ENCODE results near the gene APBB3. TPM values are rescaled to one million over a fixed set of nuclear protein-coding genes. Genes with fewer than 3 reads are reported as not detected.

Gene APBB3
- total and polyA plus RNA-seq, 11 donors: 3.6 to 23.1 (median 11.4) TPM

DNA sequence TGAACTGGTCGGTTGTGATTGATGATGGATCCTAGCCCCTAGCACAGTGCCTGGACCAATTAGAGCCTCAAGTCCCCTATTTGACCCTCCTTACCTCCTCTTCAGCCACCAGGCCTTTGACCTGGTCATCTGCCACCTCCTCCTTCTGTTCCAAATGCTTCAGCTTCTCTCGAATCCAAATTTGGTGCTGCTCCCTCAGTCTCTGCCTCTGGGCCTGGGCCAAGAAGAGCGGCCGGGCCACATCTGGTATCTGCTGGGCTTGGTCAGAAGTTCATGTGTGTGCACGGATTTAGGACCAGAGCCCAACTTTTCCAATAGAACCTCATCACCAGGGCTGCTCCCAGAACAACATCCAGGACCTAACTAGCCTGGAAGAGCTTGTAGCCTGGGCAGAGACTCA, 6.7 kb upstream of the APBB3 start:
- no peak for TF ChIP-seq POLR2A (IDR thresholded peaks at IDR 0.05)
- no peak for TF ChIP-seq CTCF (IDR thresholded peaks at IDR 0.05)
- Histone ChIP-seq H3K27me3 (no peaks in the 10 kb centered on the region), H3K4me1 (peaks cover 11 to 74% (median 43%) of the 10 kb centered on the region in 12 donors), H3K27ac (peak overlapping the region in 11 of 12 donors; percentile 42 to 90 (median 77)), H3K9me3 (no peaks in the 10 kb centered on the region), H3K36me3 (peaks cover 0 to 34% (median 25%) of the 10 kb centered on the region in 9 donors), H3K4me3 (no peak overlapping the region)
- ATAC-seq (peak in 3 of 4 donors; percentile 21 to 49 (median 36)), DNase-seq (peak; percentile 53 to 79 (median 67))
- WGBS, 4 donors: 37 to 57% (median 47%) methylated on average over 5 of the region's 5 CpGs
- intact Hi-C loops (cut with DNase I): loop anchor here in 1 of 10 donors (2.0 kb wide), 1 partner anchor 62 kb away; the partner anchor contains the start of gene CD14

- H3K4me3 ChIP-seq: no peak overlapping the region
- no peaks in the 10 kb centered on the region for H3K27me3 ChIP-seq
- no peaks in the 10 kb centered on the region for H3K9me3 ChIP-seq
- no peak for TF ChIP-seq CTCF (IDR thresholded peaks at IDR 0.05)
- TF ChIP-seq POLR2A (IDR thresholded peaks at IDR 0.05): no peak
- intact Hi-C loops (cut with DNase I): loop anchor here in 1 of 10 donors (2.0 kb wide), 1 partner anchor 62 kb away; the partner anchor contains the start of gene CD14
- WGBS, 4 donors: 94 to 100% (median 99%) methylated on average over 1 of the region's 1 CpG
- ATAC-seq (no peak), DNase-seq (no peak)
- H3K4me1 ChIP-seq: peaks cover 11 to 76% (median 50%) of the 10 kb centered on the region in 12 donors
- peak overlapping the region in 11 of 12 donors; percentile 42 to 90 (median 79) for H3K27ac ChIP-seq
- H3K36me3 ChIP-seq: peaks cover 0 to 37% (median 26%) of the 10 kb centered on the region in 9 donors
Observed at GRCh38 chr5:140570488-140570887, 6.1 kb upstream of the APBB3 start.

DNA sequence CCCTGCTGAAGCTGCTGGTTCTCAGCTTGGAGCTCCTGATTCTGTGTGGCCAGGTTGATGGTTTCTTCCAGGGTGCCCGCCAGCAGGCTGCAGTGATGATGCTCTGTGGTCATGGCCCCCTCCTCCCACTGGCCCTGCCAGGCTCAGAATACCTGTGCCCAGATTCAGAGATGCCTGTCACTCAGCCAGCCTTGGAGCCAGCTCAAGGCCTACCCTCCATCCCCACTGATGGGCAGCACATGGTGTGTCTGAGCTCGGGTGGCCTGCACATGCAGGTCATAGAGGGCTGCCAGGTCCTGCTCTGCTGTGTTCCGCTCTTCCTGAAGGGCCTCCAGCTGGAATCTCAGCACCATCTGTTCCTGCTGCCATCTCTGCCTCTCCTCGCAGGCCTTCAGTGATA, 5.7 kb upstream of the APBB3 start:
- ATAC-seq: no peak
- Histone ChIP-seq H3K27me3 (no peaks in the 10 kb centered on the region), H3K27ac (peak overlapping the region; percentile 56 to 90 (median 80)), H3K4me1 (peaks cover 11 to 78% (median 53%) of the 10 kb centered on the region in 12 donors), H3K36me3 (peaks cover 0 to 37% (median 26%) of the 10 kb centered on the region in 9 donors), H3K9me3 (no peaks in the 10 kb centered on the region), H3K4me3 (no peak overlapping the region)
- intact Hi-C loops (cut with DNase I): loop anchor here in 1 of 10 donors (2.0 kb wide), 1 partner anchor 63 kb away; the partner anchor contains the start of gene CD14
- 76 to 91% (median 86%) methylated on average over 3 to 4 of the region's 4 CpGs for WGBS, 4 donors
- no peak for DNase-seq
- no peak for TF ChIP-seq CTCF (IDR thresholded peaks at IDR 0.05)
- TF ChIP-seq POLR2A (IDR thresholded peaks at IDR 0.05): no peak

GRCh38 chr5:140569197-140569596, 4.8 kb upstream of the APBB3 start:
- Histone ChIP-seq H3K9me3 (no peaks in the 10 kb centered on the region), H3K4me1 (peaks cover 11 to 74% (median 54%) of the 10 kb centered on the region in 12 donors), H3K4me3 (peak overlapping the region in 3 of 12 donors; percentile 3 to 13 (median 4)), H3K27ac (peak overlapping the region; percentile 68 to 90 (median 80)), H3K27me3 (no peaks in the 10 kb centered on the region), H3K36me3 (peaks cover 0 to 37% (median 26%) of the 10 kb centered on the region in 9 donors)
- ATAC-seq: no peak
- TF ChIP-seq CTCF (IDR thresholded peaks at IDR 0.05): no peak
- intact Hi-C loops (cut with DNase I): loop anchor here in 4 of 10 donors (5.0 to 10.0 kb wide), 2 partner anchors 68 to 136 kb away; partner anchors contain the start of genes TMCO6 (in 3 of the 4) and ZMAT2 (in 1 of the 4)
- no peak for DNase-seq
- 33 to 60% (median 39%) methylated on average over 4 of the region's 4 CpGs for WGBS, 4 donors

All from heart left ventricle (tissue), 16 donors.